Fibroblast of skin of back (primary cell): ENCODE data around the gene SUCNR1. TPM values are rescaled to one million over a fixed set of nuclear protein-coding genes. Genes with fewer than 3 reads are reported as not detected.
"Not testable (repeated sequence)": the region's sequence is repeated elsewhere in the genome, so short reads cannot be mapped to it uniquely, and the experiment has no call there.

Experiments used
- DNase-seq: peaks from one replicate; pipeline ENCODE4 v3.0.0-alpha.2; 2013
- polyA plus RNA-seq, 2 experiments: library from polyadenylated mRNA; unstranded; fragments of 120-200 nt; gene quantifications; one replicate each; pipeline ENCODE4 v1.2.1, GENCODE V29; 2013; ENCODE audit not compliant: insufficient read length in 2 of 2

SUCNR1 gene
- 0.06 TPM for polyA plus RNA-seq (2013, experiment 1 of 2; ENCODE audit: insufficient read length)
- 0.02 TPM for polyA plus RNA-seq (2013, experiment 2 of 2; ENCODE audit: insufficient read length)

- no peak for DNase-seq
These were observed at the start of gene SUCNR1 for GRCh38 chr3:151873398-151873797. TSS of gene SUCNR1 (plus strand) at chr3:151873643. CDS start at chr3:151879893, 6,250 bp downstream.

GRCh38 chr3:151827816-151828215, 45.6 kb upstream of the SUCNR1 start:
- DNase-seq, result no peak

- DNase-seq, result peak; percentile 16
These were observed 37.5 kb upstream of the SUCNR1 start for GRCh38 chr3:151835751-151836525.

- peak; percentile 93 for DNase-seq
These were observed 36.4 kb upstream of the SUCNR1 start for GRCh38 chr3:151837057-151837456.

GRCh38 chr3:151838574-151839312, 34.7 kb upstream of the SUCNR1 start:
- DNase-seq, result peak; percentile 84

GRCh38 chr3:151839313-151839631, 34.2 kb upstream of the SUCNR1 start:
- no peak for DNase-seq

GRCh38 chr3:151841801-151842200, 31.6 kb upstream of the SUCNR1 start:
- peak; percentile 67 for DNase-seq

- DNase-seq, result no peak
These were observed 30.2 kb upstream of the SUCNR1 start for GRCh38 chr3:151843275-151843674.

- DNase-seq, result no peak
These were observed 28.0 kb upstream of the SUCNR1 start for GRCh38 chr3:151845306-151845905.

GRCh38 chr3:151850065-151850464, 23.4 kb upstream of the SUCNR1 start:
- not testable (repeated sequence) for DNase-seq

- DNase-seq, result no peak
These were observed 21.2 kb upstream of the SUCNR1 start for GRCh38 chr3:151852074-151852811.

- DNase-seq, result no peak
These were observed 17.3 kb upstream of the SUCNR1 start for GRCh38 chr3:151856118-151856517.

- no peak for DNase-seq
These were observed 16.8 kb upstream of the SUCNR1 start for GRCh38 chr3:151856641-151857040.

- no peak for DNase-seq
These were observed 14.2 kb upstream of the SUCNR1 start for GRCh38 chr3:151859233-151859673.

- DNase-seq, result no peak
These were observed 13.5 kb upstream of the SUCNR1 start for GRCh38 chr3:151859905-151860304.

- DNase-seq, result no peak
These were observed 9.8 kb upstream of the SUCNR1 start for GRCh38 chr3:151863611-151864010.

- DNase-seq, result peak; percentile 88
These were observed 8.9 kb upstream of the SUCNR1 start for GRCh38 chr3:151864423-151865101.

GRCh38 chr3:151866711-151867410, 6.6 kb upstream of the SUCNR1 start:
- DNase-seq, result no peak

- no peak for DNase-seq
These were observed 5.8 kb upstream of the SUCNR1 start for GRCh38 chr3:151867666-151868065.

- no peak for DNase-seq
These were observed 4.3 kb upstream of the SUCNR1 start for GRCh38 chr3:151869181-151869580.
